ENCODE data around the gene MTAP. TPM values are rescaled to one million over a fixed set of nuclear protein-coding genes. Genes with fewer than 3 reads are reported as not detected.

The MTAP gene
- polyA plus RNA-seq, 1 donor (not counting 4 experiments of a cell fraction or from before 2014, with no cell fraction given), result 48.7 TPM

DNA sequence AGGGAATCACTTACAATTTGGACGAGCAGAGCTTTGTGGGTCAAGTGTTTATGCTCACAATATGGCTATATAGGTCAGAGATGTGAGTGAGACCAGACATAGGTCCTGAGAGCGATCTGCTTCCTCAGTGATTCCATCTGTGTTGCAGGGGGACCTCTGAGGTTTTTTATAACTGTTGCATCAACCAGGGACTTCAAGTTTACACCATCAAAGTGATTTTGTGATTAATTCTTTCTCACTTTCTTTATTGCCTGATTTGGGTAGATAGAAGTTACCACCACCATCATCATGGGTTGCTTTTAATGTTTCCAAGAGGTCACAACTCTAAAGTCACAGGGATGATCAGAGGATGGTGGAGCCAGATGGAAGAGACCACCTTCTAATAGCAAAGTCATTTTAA, 7.0 kb upstream of the MTAP start:
- Histone ChIP-seq H2AFZ (ENCODE audit: control insufficient read depth, low read length) (no peak overlapping the region), H3K9ac (ENCODE audit: control insufficient read depth, extremely low read depth, insufficient read depth, low read length) (no peak overlapping the region), H3K27ac (ENCODE audit: control insufficient read depth, insufficient read depth, low read length) (no peak overlapping the region), H3K4me2 (ENCODE audit: control insufficient read depth, extremely low read depth, insufficient read depth, low read depth, low read length) (no peak overlapping the region), H3K36me3 (ENCODE audit: control insufficient read depth in 2 of 2, extremely low read depth in 1 of 2, insufficient read depth in 2 of 2, low read length in 2 of 2) (no peaks in the 10 kb centered on the region), H3K4me1 (ENCODE audit: control insufficient read depth, extremely low read depth, insufficient read depth, low read length) (peaks cover 4% of the 10 kb centered on the region), H4K20me1 (ENCODE audit: control insufficient read depth, extremely low read depth, insufficient read depth, low read length) (no peaks in the 10 kb centered on the region), H3K79me2 (ENCODE audit: control insufficient read depth, insufficient read depth, low read length) (no peaks in the 10 kb centered on the region), H3K4me3 (ENCODE audit: control insufficient read depth in 2 of 3, extremely low read depth in 1 of 3, insufficient read depth in 2 of 3, low read depth in 1 of 3, low read length in 3 of 3) (no peak overlapping the region), H3K9me1 (ENCODE audit: control insufficient read depth, extremely low read depth, insufficient read depth, low read length) (no peaks in the 10 kb centered on the region), H3K9me3 (ENCODE audit: control insufficient read depth, low read depth, low read length) (no peaks in the 10 kb centered on the region), H3K27me3 (ENCODE audit: control insufficient read depth, extremely low read depth, insufficient read depth, low read length) (no peaks in the 10 kb centered on the region)
- dilution Hi-C loops (cut with MboI; ENCODE audit: extremely low pct_ligation_motif_present, low sequenced_read_pairs), result loop anchor here (25.0 kb wide), 1 partner anchor 233 kb away; no protein-coding TSS in a partner anchor
- no peak for TF ChIP-seq CTCF (optimal IDR thresholded peaks at IDR 0.05 in 1 of 3, IDR thresholded peaks at IDR 0.05 in 1 of 3, conservative IDR thresholded peaks at IDR 0.05 in 1 of 3; ENCODE audit: extremely low read depth in 1 of 3, insufficient read depth in 2 of 3, low read length in 3 of 3)
- no peak for TF ChIP-seq EZH2 (IDR thresholded peaks at IDR 0.05; ENCODE audit: low read length)
- DNase-seq (ENCODE audit: low read depth, low spot score), result no peak
- FAIRE-seq, result no peak

DNA sequence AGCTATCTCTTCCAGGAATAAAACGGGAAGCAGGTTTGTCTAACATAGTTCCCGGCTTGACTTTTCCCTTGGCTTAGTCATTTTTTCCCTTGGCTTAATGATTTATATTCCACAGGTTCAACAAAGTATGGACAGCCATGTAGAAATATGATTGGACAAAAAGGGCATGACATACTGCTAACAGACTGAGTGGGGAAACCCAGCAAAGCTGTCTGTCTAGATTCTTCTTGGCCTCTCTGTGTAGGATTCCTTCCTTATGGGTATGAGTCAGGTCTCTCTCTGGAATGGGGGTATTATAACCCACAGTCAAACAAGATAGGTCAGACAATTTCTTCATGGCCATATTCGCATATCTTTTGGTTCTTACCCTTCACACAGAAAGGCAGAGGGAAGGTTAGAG, 5.7 kb upstream of the MTAP start:
- dilution Hi-C loops (cut with MboI; ENCODE audit: extremely low pct_ligation_motif_present, low sequenced_read_pairs), result loop anchor here (25.0 kb wide), 1 partner anchor 234 kb away; no protein-coding TSS in a partner anchor
- no peak for DNase-seq (ENCODE audit: low read depth, low spot score)
- Histone ChIP-seq H3K9me3 (ENCODE audit: control insufficient read depth, low read depth, low read length) (no peaks in the 10 kb centered on the region), H3K27me3 (ENCODE audit: control insufficient read depth, extremely low read depth, insufficient read depth, low read length) (no peaks in the 10 kb centered on the region), H3K4me1 (ENCODE audit: control insufficient read depth, extremely low read depth, insufficient read depth, low read length) (peaks cover 11% of the 10 kb centered on the region), H3K9me1 (ENCODE audit: control insufficient read depth, extremely low read depth, insufficient read depth, low read length) (no peaks in the 10 kb centered on the region), H3K4me2 (ENCODE audit: control insufficient read depth, extremely low read depth, insufficient read depth, low read depth, low read length) (no peak overlapping the region), H4K20me1 (ENCODE audit: control insufficient read depth, extremely low read depth, insufficient read depth, low read length) (no peaks in the 10 kb centered on the region), H2AFZ (ENCODE audit: control insufficient read depth, low read length) (no peak overlapping the region), H3K27ac (ENCODE audit: control insufficient read depth, insufficient read depth, low read length) (no peak overlapping the region), H3K4me3 (ENCODE audit: control insufficient read depth in 2 of 3, extremely low read depth in 1 of 3, insufficient read depth in 2 of 3, low read depth in 1 of 3, low read length in 3 of 3) (no peak overlapping the region), H3K9ac (ENCODE audit: control insufficient read depth, extremely low read depth, insufficient read depth, low read length) (no peak overlapping the region), H3K79me2 (ENCODE audit: control insufficient read depth, insufficient read depth, low read length) (peaks cover 3% of the 10 kb centered on the region), H3K36me3 (ENCODE audit: control insufficient read depth in 2 of 2, extremely low read depth in 1 of 2, insufficient read depth in 2 of 2, low read length in 2 of 2) (no peaks in the 10 kb centered on the region)
- no peak for FAIRE-seq
- TF ChIP-seq CTCF (optimal IDR thresholded peaks at IDR 0.05 in 1 of 3, IDR thresholded peaks at IDR 0.05 in 1 of 3, conservative IDR thresholded peaks at IDR 0.05 in 1 of 3; ENCODE audit: extremely low read depth in 1 of 3, insufficient read depth in 2 of 3, low read length in 3 of 3), result no peak
- TF ChIP-seq EZH2 (IDR thresholded peaks at IDR 0.05; ENCODE audit: low read length), result no peak
